HepG2 (cell line): Measurements from ENCODE around the gene NEK6. TPM values are rescaled to one million over a fixed set of nuclear protein-coding genes. Genes with fewer than 3 reads are reported as not detected.

Source experiments
- ADNP ChIP-seq: sonication (generic); formaldehyde crosslinking; IDR thresholded peaks from 2 replicates; pipeline ENCODE4 v1.4.0; 2020; ENCODE audit warnings: missing genetic modification reagents
- AKNA ChIP-seq: sonication (generic); formaldehyde crosslinking; IDR thresholded peaks from 2 replicates; pipeline ENCODE4 v1.4.0; 2020; ENCODE audit warnings: missing genetic modification reagents, borderline replicate concordance
- DPF2 ChIP-seq: sonication (generic); formaldehyde crosslinking; IDR thresholded peaks from 2 replicates; pipeline ENCODE4 v1.4.0; 2020; ENCODE audit warnings: mild to moderate bottlenecking, low read depth, missing genetic modification reagents, borderline replicate concordance
- HDAC1 ChIP-seq: sonication (generic); formaldehyde crosslinking; IDR thresholded peaks from 2 replicates; pipeline ENCODE4 v1.5.1; 2020; ENCODE audit warnings: mild to moderate bottlenecking, missing genetic modification reagents
- IRX3 ChIP-seq: sonication (generic); formaldehyde crosslinking; IDR thresholded peaks from 2 replicates; pipeline ENCODE4 v1.8.1; 2023; ENCODE audit warnings: mild to moderate bottlenecking, low read depth, missing genetic modification reagents, borderline replicate concordance
- NONO ChIP-seq, 2 experiments: fragments of 450-650 bp in 1 of 2; sonication (generic) in 1 of 2; formaldehyde crosslinking in 1 of 2; IDR thresholded peaks in 1 of 2; conservative IDR thresholded peaks in 1 of 2; 2 replicates each; pipeline versions ENCODE4 v1.6.1 to v1.8.0; 2017 to 2022; ENCODE audit warnings: mild to moderate bottlenecking in 1 of 2, missing genetic modification reagents in 1 of 2, moderate library complexity in 1 of 2
- PBX3 ChIP-seq: sonication (generic); formaldehyde crosslinking; IDR thresholded peaks from 2 replicates; pipeline ENCODE4 v1.8.1; 2023; ENCODE audit warnings: missing genetic modification reagents, inconsistent platforms, borderline replicate concordance
- ZNF205 ChIP-seq: IDR thresholded peaks from 2 replicates; pipeline ENCODE4 v1.6.1; 2018; ENCODE audit warnings: missing biosample characterization, missing genetic modification reagents
- ZNF337 ChIP-seq: sonication (generic); formaldehyde crosslinking; IDR thresholded peaks from 2 replicates; pipeline ENCODE4 v1.5.1; 2020; ENCODE audit warnings: missing genetic modification reagents, low read depth, mild to moderate bottlenecking, borderline replicate concordance
- ZNF367 ChIP-seq: sonication (generic); formaldehyde crosslinking; IDR thresholded peaks from 2 replicates; pipeline ENCODE4 v1.4.0; 2020; ENCODE audit warnings: missing genetic modification reagents, borderline replicate concordance
- polyA plus RNA-seq, 8 experiments: library from polyadenylated mRNA; depleted of rRNA in 3 of 8; stranded (reverse) in 7 of 8; unstranded in 1 of 8; fragments of >200 nt; fragmentation: Illumina TruSeq in 4 of 8; extraction: Trizol in 4 of 8; gene quantifications; 2 replicates each; pipeline versions ENCODE4 v1.2.1 to v1.2.3, GENCODE V29; 2011 to 2016; ENCODE audit warnings: low read depth in 4 of 8, missing spikeins in 1 of 8, mixed read lengths in 1 of 8; ENCODE audit not compliant: insufficient read depth in 1 of 8
- total RNA-seq, 5 experiments: library from RNA; depleted of rRNA; stranded (reverse); fragments of >200 nt; fragmentation: Illumina TruSeq; extraction: Trizol; gene quantifications; 2 replicates each; pipeline ENCODE4 v1.2.3, GENCODE V29; 2016; ENCODE audit warnings: low read depth in 1 of 5
- TF ChIP-seq, protein P1 (sequence below): sonication (generic); formaldehyde crosslinking; IDR thresholded peaks from 2 replicates; pipeline ENCODE4 v1.4.0; 2020; ENCODE audit warnings: missing genetic modification reagents
- TF ChIP-seq, protein P2 (sequence below): sonication (generic); formaldehyde crosslinking; IDR thresholded peaks from 2 replicates; pipeline ENCODE4 v1.4.0; 2020; ENCODE audit warnings: low read depth, missing genetic modification reagents
- TF ChIP-seq, protein P3 (sequence below): sonication (generic); formaldehyde crosslinking; IDR thresholded peaks from 2 replicates; pipeline ENCODE4 v1.8.1; 2023; ENCODE audit warnings: missing genetic modification reagents, mild to moderate bottlenecking, borderline replicate concordance

NEK6 gene
- total and polyA plus RNA-seq, 2 of the 13 experiments (the other 11 are each of a cell fraction or from before 2014, with no cell fraction given) = 30.4 to 119 TPM

GRCh38 chr9:124257844-124258606 is at the start of gene NEK6 (continued):
- TF ChIP-seq, protein P1, sequence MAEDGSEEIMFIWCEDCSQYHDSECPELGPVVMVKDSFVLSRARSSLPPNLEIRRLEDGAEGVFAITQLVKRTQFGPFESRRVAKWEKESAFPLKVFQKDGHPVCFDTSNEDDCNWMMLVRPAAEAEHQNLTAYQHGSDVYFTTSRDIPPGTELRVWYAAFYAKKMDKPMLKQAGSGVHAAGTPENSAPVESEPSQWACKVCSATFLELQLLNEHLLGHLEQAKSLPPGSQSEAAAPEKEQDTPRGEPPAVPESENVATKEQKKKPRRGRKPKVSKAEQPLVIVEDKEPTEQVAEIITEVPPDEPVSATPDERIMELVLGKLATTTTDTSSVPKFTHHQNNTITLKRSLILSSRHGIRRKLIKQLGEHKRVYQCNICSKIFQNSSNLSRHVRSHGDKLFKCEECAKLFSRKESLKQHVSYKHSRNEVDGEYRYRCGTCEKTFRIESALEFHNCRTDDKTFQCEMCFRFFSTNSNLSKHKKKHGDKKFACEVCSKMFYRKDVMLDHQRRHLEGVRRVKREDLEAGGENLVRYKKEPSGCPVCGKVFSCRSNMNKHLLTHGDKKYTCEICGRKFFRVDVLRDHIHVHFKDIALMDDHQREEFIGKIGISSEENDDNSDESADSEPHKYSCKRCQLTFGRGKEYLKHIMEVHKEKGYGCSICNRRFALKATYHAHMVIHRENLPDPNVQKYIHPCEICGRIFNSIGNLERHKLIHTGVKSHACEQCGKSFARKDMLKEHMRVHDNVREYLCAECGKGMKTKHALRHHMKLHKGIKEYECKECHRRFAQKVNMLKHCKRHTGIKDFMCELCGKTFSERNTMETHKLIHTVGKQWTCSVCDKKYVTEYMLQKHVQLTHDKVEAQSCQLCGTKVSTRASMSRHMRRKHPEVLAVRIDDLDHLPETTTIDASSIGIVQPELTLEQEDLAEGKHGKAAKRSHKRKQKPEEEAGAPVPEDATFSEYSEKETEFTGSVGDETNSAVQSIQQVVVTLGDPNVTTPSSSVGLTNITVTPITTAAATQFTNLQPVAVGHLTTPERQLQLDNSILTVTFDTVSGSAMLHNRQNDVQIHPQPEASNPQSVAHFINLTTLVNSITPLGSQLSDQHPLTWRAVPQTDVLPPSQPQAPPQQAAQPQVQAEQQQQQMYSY (CRISPR knock-in tag) = no peak
- TF ChIP-seq IRX3 (peak; percentile 10; the same call in 1 of the 2 replicates), ZNF205 (CRISPR knock-in tag) (no peak), DPF2 (0 out of 2 replicates have a peak, but pooled peaks have one; percentile 23), AKNA (CRISPR knock-in tag) (no peak), HDAC1 (CRISPR knock-in tag) (peak; percentile 71), ZNF337 (0 out of 2 replicates have a peak, but pooled peaks have one; percentile 11), ZNF367 (no peak), PBX3 (no peak), NONO (IDR thresholded peaks at IDR 0.05) (no peak), NONO (CRISPR knock-in tag; conservative IDR thresholded peaks at IDR 0.05) (peak; percentile 61; the same call in 1 of the 2 replicates), ADNP (CRISPR knock-in tag) (no peak)
- TF ChIP-seq, protein P2, sequence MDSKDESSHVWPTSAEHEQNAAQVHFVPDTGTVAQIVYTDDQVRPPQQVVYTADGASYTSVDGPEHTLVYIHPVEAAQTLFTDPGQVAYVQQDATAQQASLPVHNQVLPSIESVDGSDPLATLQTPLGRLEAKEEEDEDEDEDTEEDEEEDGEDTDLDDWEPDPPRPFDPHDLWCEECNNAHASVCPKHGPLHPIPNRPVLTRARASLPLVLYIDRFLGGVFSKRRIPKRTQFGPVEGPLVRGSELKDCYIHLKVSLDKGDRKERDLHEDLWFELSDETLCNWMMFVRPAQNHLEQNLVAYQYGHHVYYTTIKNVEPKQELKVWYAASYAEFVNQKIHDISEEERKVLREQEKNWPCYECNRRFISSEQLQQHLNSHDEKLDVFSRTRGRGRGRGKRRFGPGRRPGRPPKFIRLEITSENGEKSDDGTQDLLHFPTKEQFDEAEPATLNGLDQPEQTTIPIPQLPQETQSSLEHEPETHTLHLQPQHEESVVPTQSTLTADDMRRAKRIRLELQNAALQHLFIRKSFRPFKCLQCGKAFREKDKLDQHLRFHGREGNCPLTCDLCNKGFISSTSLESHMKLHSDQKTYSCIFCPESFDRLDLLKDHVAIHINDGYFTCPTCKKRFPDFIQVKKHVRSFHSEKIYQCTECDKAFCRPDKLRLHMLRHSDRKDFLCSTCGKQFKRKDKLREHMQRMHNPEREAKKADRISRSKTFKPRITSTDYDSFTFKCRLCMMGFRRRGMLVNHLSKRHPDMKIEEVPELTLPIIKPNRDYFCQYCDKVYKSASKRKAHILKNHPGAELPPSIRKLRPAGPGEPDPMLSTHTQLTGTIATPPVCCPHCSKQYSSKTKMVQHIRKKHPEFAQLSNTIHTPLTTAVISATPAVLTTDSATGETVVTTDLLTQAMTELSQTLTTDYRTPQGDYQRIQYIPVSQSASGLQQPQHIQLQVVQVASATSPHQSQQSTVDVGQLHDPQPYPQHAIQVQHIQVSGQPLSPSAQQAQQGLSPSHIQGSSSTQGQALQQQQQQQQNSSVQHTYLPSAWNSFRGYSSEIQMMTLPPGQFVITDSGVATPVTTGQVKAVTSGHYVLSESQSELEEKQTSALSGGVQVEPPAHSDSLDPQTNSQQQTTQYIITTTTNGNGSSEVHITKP (CRISPR knock-in tag) = no peak
- TF ChIP-seq, protein P3, sequence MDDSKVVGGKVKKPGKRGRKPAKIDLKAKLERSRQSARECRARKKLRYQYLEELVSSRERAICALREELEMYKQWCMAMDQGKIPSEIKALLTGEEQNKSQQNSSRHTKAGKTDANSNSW (CRISPR knock-in tag) = no peak
